B cell (primary cell): ENCODE measurements around the gene ZC3H12C. TPM values are rescaled to one million over a fixed set of nuclear protein-coding genes. Genes with fewer than 3 reads are reported as not detected.

ENCODE experiments used
- ATAC-seq: fragments of 200-7000 bp; cut with Tn5 transposase; one replicate; pipeline ENCODE4 v1.10.0; 2021; ENCODE audit warnings: low read depth, mild to moderate bottlenecking, moderate number of reproducible peaks, moderate library complexity
- CTCF ChIA-PET: fragments of 350-600 bp; sonication (Branson Sonifier 250); formaldehyde crosslinking; loops from one replicate; lab custom pipeline; 2021; ENCODE audit warnings: antibody characterized with exemption, inconsistent platforms; lab: Charles Lee
- POLR2A ChIA-PET: fragments of 350-600 bp; sonication (Branson Sonifier 250); formaldehyde crosslinking; loops from one replicate; lab custom pipeline; 2021; ENCODE audit warnings: antibody characterized with exemption; lab: Charles Lee
- DNase-seq: peaks from one replicate; pipeline ENCODE4 v3.0.0; 2013
- H2AFZ ChIP-seq: 2 replicates; pipeline ENCODE4 v1.6.1; 2012; ENCODE audit warnings: mild to moderate bottlenecking, low read depth, low read length; ENCODE audit not compliant: insufficient read depth, poor library complexity, severe bottlenecking
- H3K27ac ChIP-seq, 2 donors: 1 replicate in 1 of 2; 2 replicates in 1 of 2; pipeline ENCODE4 v1.5.1; 2012 to 2013; ENCODE audit warnings: low read length in 2 of 2, mild to moderate bottlenecking in 2 of 2, moderate library complexity in 1 of 2
- H3K27me3 ChIP-seq, 4 experiments: fragments of 200-600 bp in 1 of 4; sonication (generic) in 1 of 4; replicated peaks in 1 of 4; 1 replicate in 2 of 4; 2 replicates in 2 of 4; pipeline versions ENCODE4 v1.6.1 to v1.7.0; 2013 to 2016; ENCODE audit warnings: low read length in 3 of 4, mild to moderate bottlenecking in 2 of 4, mixed read lengths in 1 of 4, moderate library complexity in 1 of 4; ENCODE audit not compliant: insufficient read depth in 4 of 4, control insufficient read depth in 3 of 4; ENCODE audit errors: control extremely low read depth in 1 of 4
- H3K36me3 ChIP-seq, 2 experiments: replicated peaks in 1 of 2; 1 replicate in 1 of 2; 2 replicates in 1 of 2; pipeline versions ENCODE4 v1.6.1 to v1.7.1; 2013; ENCODE audit warnings: low read length in 1 of 2; ENCODE audit not compliant: insufficient read depth in 2 of 2, control insufficient read depth in 1 of 2; ENCODE audit errors: control extremely low read depth in 1 of 2, extremely low read depth in 1 of 2
- H3K4me1 ChIP-seq, 2 donors: fragments of 200-600 bp in 1 of 2; sonication (generic) in 1 of 2; 1 replicate in 1 of 2; 2 replicates in 1 of 2; pipeline versions ENCODE4 v1.5.1 to v1.6.1; 2013 to 2017; ENCODE audit warnings: low read length in 2 of 2; ENCODE audit not compliant: control insufficient read depth in 2 of 2, insufficient read depth in 2 of 2
- H3K4me2 ChIP-seq: replicated peaks from 2 replicates; pipeline ENCODE3; 2012; ENCODE audit warnings: mild to moderate bottlenecking, low read depth, low read length; ENCODE audit not compliant: poor library complexity, severe bottlenecking
- H3K4me3 ChIP-seq, 5 experiments: fragments of 200-600 bp in 1 of 5; sonication (generic) in 1 of 5; 1 replicate in 3 of 5; 2 replicates in 2 of 5; pipeline versions ENCODE4 v1.5.1 to v1.7.0; 2011 to 2016; ENCODE audit warnings: low read length in 4 of 5, mild to moderate bottlenecking in 4 of 5, low read depth in 2 of 5, control low read depth in 1 of 5, moderate library complexity in 1 of 5; ENCODE audit not compliant: insufficient read depth in 1 of 5; ENCODE audit errors: control extremely low read depth in 1 of 5, extremely low read depth in 1 of 5
- H3K79me2 ChIP-seq: fragments of 200-600 bp; sonication (generic); one replicate; pipeline ENCODE4 v1.6.0; 2016; ENCODE audit warnings: low read length; ENCODE audit not compliant: control insufficient read depth, insufficient read depth
- H3K9ac ChIP-seq: fragments of 200-600 bp; sonication (generic); 2 replicates; pipeline ENCODE4 v1.6.1; 2017; ENCODE audit warnings: mild to moderate bottlenecking, low read length, moderate library complexity
- H3K9me3 ChIP-seq, 3 donors: one replicate each; pipeline versions ENCODE4 v1.6.1 to v1.7.1; 2013; ENCODE audit warnings: low read length in 2 of 3; ENCODE audit not compliant: control insufficient read depth in 2 of 3, insufficient read depth in 1 of 3; ENCODE audit errors: control extremely low read depth in 1 of 3
- H4K20me1 ChIP-seq: 2 replicates; pipeline ENCODE4 v1.6.0; 2012; ENCODE audit warnings: mild to moderate bottlenecking, low read length; ENCODE audit not compliant: insufficient read depth, control insufficient read depth, poor library complexity, severe bottlenecking
- H3K27ac Mint-ChIP-seq: one replicate; pipeline ENCODE4 v1.8.0; 2021; ENCODE audit warnings: mixed read lengths
- H3K27me3 Mint-ChIP-seq: one replicate; pipeline ENCODE4 v1.8.0; 2021; ENCODE audit warnings: mixed read lengths
- H3K4me1 Mint-ChIP-seq: one replicate; pipeline ENCODE4 v1.8.0; 2021; ENCODE audit warnings: mixed read lengths
- H3K4me3 Mint-ChIP-seq: one replicate; pipeline ENCODE4 v1.8.0; 2021; ENCODE audit warnings: mixed read lengths
- H3K9me3 Mint-ChIP-seq: one replicate; pipeline ENCODE4 v1.8.0; 2022; ENCODE audit warnings: mixed read lengths; ENCODE audit not compliant: insufficient read depth
- EZH2 ChIP-seq: IDR thresholded peaks from 2 replicates; pipeline ENCODE4 v1.6.1; 2012; ENCODE audit warnings: borderline replicate concordance, low read depth, mild to moderate bottlenecking, moderate library complexity, low read length; ENCODE audit not compliant: insufficient read depth, poor library complexity, severe bottlenecking
- WGBS: methylation state at CpG from one replicate; pipeline ENCODE4 v1.1.5; 2013; ENCODE audit warnings: missing lambda C conversion rate; ENCODE audit not compliant: insufficient coverage; 5-methylcytosine and 5-hydroxymethylcytosine counted together
- intact Hi-C: fragments of 100-400 bp; cut with micrococcal nuclease; formaldehyde crosslinking; loops from one replicate; pipeline ENCODE4 v1.10.0; 2022
- polyA plus RNA-seq: library from polyadenylated mRNA; depleted of rRNA; stranded (reverse); fragments of >200 nt; gene quantifications from 2 replicates; pipeline ENCODE4 v1.2.3, GENCODE V29; 2012
- total RNA-seq, 2 donors: library from RNA; stranded (reverse); fragments of 120-200 nt in 1 of 2; gene quantifications; 1 replicate in 1 of 2; 2 replicates in 1 of 2; pipeline versions ENCODE4 v1.2.3 to v1.2.4, GENCODE V29; 2013 to 2022
- TF ChIP-seq, protein P1 (sequence below): fragments of 200-600 bp; IDR thresholded peaks from one replicate; pipeline ENCODE4 v1.8.0; 2022; ENCODE audit warnings: antibody characterized with exemption, mild to moderate bottlenecking

The ZC3H12C gene
- total and polyA plus RNA-seq, 2 donors (not counting 1 experiment from before 2014, with no cell fraction given), result 0.01 to 0.10 TPM

- TF ChIP-seq, protein P1, sequence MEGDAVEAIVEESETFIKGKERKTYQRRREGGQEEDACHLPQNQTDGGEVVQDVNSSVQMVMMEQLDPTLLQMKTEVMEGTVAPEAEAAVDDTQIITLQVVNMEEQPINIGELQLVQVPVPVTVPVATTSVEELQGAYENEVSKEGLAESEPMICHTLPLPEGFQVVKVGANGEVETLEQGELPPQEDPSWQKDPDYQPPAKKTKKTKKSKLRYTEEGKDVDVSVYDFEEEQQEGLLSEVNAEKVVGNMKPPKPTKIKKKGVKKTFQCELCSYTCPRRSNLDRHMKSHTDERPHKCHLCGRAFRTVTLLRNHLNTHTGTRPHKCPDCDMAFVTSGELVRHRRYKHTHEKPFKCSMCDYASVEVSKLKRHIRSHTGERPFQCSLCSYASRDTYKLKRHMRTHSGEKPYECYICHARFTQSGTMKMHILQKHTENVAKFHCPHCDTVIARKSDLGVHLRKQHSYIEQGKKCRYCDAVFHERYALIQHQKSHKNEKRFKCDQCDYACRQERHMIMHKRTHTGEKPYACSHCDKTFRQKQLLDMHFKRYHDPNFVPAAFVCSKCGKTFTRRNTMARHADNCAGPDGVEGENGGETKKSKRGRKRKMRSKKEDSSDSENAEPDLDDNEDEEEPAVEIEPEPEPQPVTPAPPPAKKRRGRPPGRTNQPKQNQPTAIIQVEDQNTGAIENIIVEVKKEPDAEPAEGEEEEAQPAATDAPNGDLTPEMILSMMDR, result no peak
- no peak for TF ChIP-seq EZH2
- Histone ChIP-seq H3K9me3 (no peaks in the 10 kb centered on the region), H3K27me3 (peaks cover 0 to 12% (median 6%) of the 10 kb centered on the region in 4 experiments), H3K79me2 (no peaks in the 10 kb centered on the region), H3K4me2 (no peak overlapping the region), H4K20me1 (no peaks in the 10 kb centered on the region), H3K27ac (no peak overlapping the region), H3K4me1 (no peaks in the 10 kb centered on the region), H3K36me3 (no peaks in the 10 kb centered on the region), H3K9ac (no peak overlapping the region), H3K4me3 (no peak overlapping the region), H2AFZ (no peak overlapping the region)
- intact Hi-C loops, result no loop called here
- 0% methylated on average over 4 of the region's 7 CpGs for WGBS
- Mint-ChIP-seq H3K27ac (no peak overlapping the region), H3K4me3 (no peak overlapping the region), H3K4me1 (no peaks in the 10 kb centered on the region), H3K27me3 (peaks cover 33% of the 10 kb centered on the region), H3K9me3 (no peaks in the 10 kb centered on the region)
- no peak for DNase-seq
- POLR2A ChIA-PET, result no interaction called here
- CTCF ChIA-PET, result no interaction called here
- ATAC-seq, result no peak
Measured at GRCh38 chr11:110069158-110069737, 23.9 kb upstream of the ZC3H12C start.

DNA sequence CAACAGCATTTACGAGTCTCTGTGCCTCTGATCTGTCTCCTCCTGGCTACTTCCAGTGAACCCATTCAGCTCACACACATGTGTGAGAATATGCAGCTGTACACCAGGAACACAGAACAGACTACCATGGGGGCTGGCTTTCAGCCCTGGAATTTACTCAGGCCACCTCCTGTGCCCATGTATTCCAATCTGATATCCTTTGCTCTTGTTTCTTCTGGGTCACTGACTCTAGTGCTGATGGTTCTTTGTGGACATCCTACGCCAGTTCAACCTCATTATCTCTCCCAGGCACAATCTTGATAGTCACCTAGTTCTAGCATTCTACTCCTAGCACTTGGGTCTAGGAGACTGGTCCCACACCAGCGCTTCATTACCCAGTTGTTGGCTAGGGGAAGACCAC is 23.0 kb upstream of the ZC3H12C start:
- Histone ChIP-seq H3K9ac (no peak overlapping the region), H4K20me1 (no peaks in the 10 kb centered on the region), H3K4me3 (no peak overlapping the region), H3K4me1 (no peaks in the 10 kb centered on the region), H3K79me2 (no peaks in the 10 kb centered on the region), H2AFZ (no peak overlapping the region), H3K36me3 (no peaks in the 10 kb centered on the region), H3K27me3 (peaks cover 0 to 12% (median 6%) of the 10 kb centered on the region in 4 experiments), H3K4me2 (no peak overlapping the region), H3K9me3 (no peaks in the 10 kb centered on the region), H3K27ac (no peak overlapping the region)
- intact Hi-C loops, result no loop called here
- ChIA-PET POLR2A (no interaction called here), CTCF (no interaction called here)
- DNase-seq (no peak), ATAC-seq (no peak)
- Mint-ChIP-seq H3K27me3 (peaks cover 38% of the 10 kb centered on the region), H3K9me3 (no peaks in the 10 kb centered on the region), H3K27ac (no peak overlapping the region), H3K4me1 (no peaks in the 10 kb centered on the region), H3K4me3 (no peak overlapping the region)
- TF ChIP-seq, protein P1, result no peak
- no peak for TF ChIP-seq EZH2
- WGBS, result 100% methylated on average over 2 of the region's 3 CpGs
